HepG2 (cell line): ENCODE results near the gene RHOD. TPM values are rescaled to one million over a fixed set of nuclear protein-coding genes. Genes with fewer than 3 reads are reported as not detected.

Experiments
- ERF ChIP-seq: IDR thresholded peaks from 2 replicates; pipeline ENCODE4 v1.6.1; 2018; ENCODE audit warnings: missing biosample characterization, missing genetic modification reagents
- FOXA1 ChIP-seq, 2 experiments: fragments of 450-650 bp in 1 of 2; sonication (generic) in 1 of 2; formaldehyde crosslinking in 1 of 2; IDR thresholded peaks; 2 replicates each; pipeline versions ENCODE4 v1.4.0 to v1.6.1; 2016 to 2020; ENCODE audit warnings: missing genetic modification reagents in 1 of 2
- KDM6A ChIP-seq: IDR thresholded peaks from 2 replicates; pipeline ENCODE4 v1.6.1; 2016; ENCODE audit warnings: low read depth
- PLRG1 ChIP-seq: fragments of 450-650 bp; conservative IDR thresholded peaks from 2 replicates; pipeline ENCODE4 v1.6.1; 2016
- PRPF4 ChIP-seq: fragments of 200-400 bp; formaldehyde crosslinking; IDR thresholded peaks from 2 replicates; pipeline ENCODE4 v1.6.1; 2016; ENCODE audit warnings: low read length, low read depth; ENCODE audit not compliant: poor library complexity, severe bottlenecking
- RBM39 ChIP-seq: fragments of 200-400 bp; formaldehyde crosslinking; IDR thresholded peaks from one replicate; pipeline ENCODE4 v1.6.1; 2018; ENCODE audit warnings: antibody characterized with exemption, mild to moderate bottlenecking, low read depth, low read length; ENCODE audit not compliant: poor library complexity, severe bottlenecking
- SAFB2 ChIP-seq: sonication (generic); formaldehyde crosslinking; IDR thresholded peaks from 2 replicates; pipeline ENCODE4 v1.5.1; 2020; ENCODE audit warnings: missing genetic modification reagents, low read depth, mild to moderate bottlenecking, borderline replicate concordance
- ZFY ChIP-seq: sonication (generic); formaldehyde crosslinking; IDR thresholded peaks from 2 replicates; pipeline ENCODE4 v1.4.0; 2020; ENCODE audit warnings: missing genetic modification reagents
- ZNF232 ChIP-seq: sonication (generic); formaldehyde crosslinking; IDR thresholded peaks from 2 replicates; pipeline ENCODE4 v1.4.0; 2020; ENCODE audit warnings: missing genetic modification reagents, borderline replicate concordance
- ZNF263 ChIP-seq: sonication (generic); formaldehyde crosslinking; IDR thresholded peaks from 2 replicates; pipeline ENCODE4 v1.4.0; 2020; ENCODE audit warnings: missing genetic modification reagents
- ZNF468 ChIP-seq: sonication (generic); formaldehyde crosslinking; IDR thresholded peaks from 2 replicates; pipeline ENCODE4 v1.8.0; 2022; ENCODE audit warnings: mild to moderate bottlenecking, moderate library complexity, missing genetic modification reagents
- ZNF670 ChIP-seq: sonication (generic); formaldehyde crosslinking; IDR thresholded peaks from 2 replicates; pipeline ENCODE4 v1.8.0; 2022; ENCODE audit warnings: mild to moderate bottlenecking, missing genetic modification reagents, borderline replicate concordance
- ZNF768 ChIP-seq: sonication (generic); formaldehyde crosslinking; IDR thresholded peaks from 2 replicates; pipeline ENCODE4 v1.4.0; 2020; ENCODE audit warnings: missing genetic modification reagents
- ZNF83 ChIP-seq: sonication (generic); formaldehyde crosslinking; IDR thresholded peaks from 2 replicates; pipeline ENCODE4 v1.4.0; 2020; ENCODE audit warnings: missing genetic modification reagents, mild to moderate bottlenecking, borderline replicate concordance
- polyA plus RNA-seq, 8 experiments: library from polyadenylated mRNA; depleted of rRNA in 3 of 8; stranded (reverse) in 7 of 8; unstranded in 1 of 8; fragments of >200 nt; fragmentation: Illumina TruSeq in 4 of 8; extraction: Trizol in 4 of 8; gene quantifications; 2 replicates each; pipeline versions ENCODE4 v1.2.1 to v1.2.3, GENCODE V29; 2011 to 2016; ENCODE audit warnings: low read depth in 4 of 8, missing spikeins in 1 of 8, mixed read lengths in 1 of 8; ENCODE audit not compliant: insufficient read depth in 1 of 8
- total RNA-seq, 5 experiments: library from RNA; depleted of rRNA; stranded (reverse); fragments of >200 nt; fragmentation: Illumina TruSeq; extraction: Trizol; gene quantifications; 2 replicates each; pipeline ENCODE4 v1.2.3, GENCODE V29; 2016; ENCODE audit warnings: low read depth in 1 of 5
- TF ChIP-seq, protein P1 (sequence below): sonication (generic); formaldehyde crosslinking; IDR thresholded peaks from 2 replicates; pipeline ENCODE4 v1.5.0; 2020; ENCODE audit warnings: missing genetic modification reagents
- TF ChIP-seq, protein P2 (sequence below): sonication (generic); formaldehyde crosslinking; IDR thresholded peaks from 2 replicates; pipeline ENCODE4 v1.4.0; 2020; ENCODE audit warnings: missing genetic modification reagents, borderline replicate concordance
- TF ChIP-seq, protein P3 (sequence below): sonication (generic); formaldehyde crosslinking; IDR thresholded peaks from 2 replicates; pipeline ENCODE4 v1.4.0; 2020; ENCODE audit warnings: missing genetic modification reagents
- TF ChIP-seq, protein P4 (sequence below): IDR thresholded peaks from 2 replicates; pipeline ENCODE4 v1.6.1; 2016
- TF ChIP-seq, protein P5 (sequence below): sonication (generic); formaldehyde crosslinking; IDR thresholded peaks from 2 replicates; pipeline ENCODE4 v1.5.1; 2020; ENCODE audit warnings: mild to moderate bottlenecking, missing genetic modification reagents, borderline replicate concordance

RHOD gene
- total and polyA plus RNA-seq, 2 of the 13 experiments (the other 11 are each of a cell fraction or from before 2014, with no cell fraction given): 0.27 to 0.98 TPM

DNA sequence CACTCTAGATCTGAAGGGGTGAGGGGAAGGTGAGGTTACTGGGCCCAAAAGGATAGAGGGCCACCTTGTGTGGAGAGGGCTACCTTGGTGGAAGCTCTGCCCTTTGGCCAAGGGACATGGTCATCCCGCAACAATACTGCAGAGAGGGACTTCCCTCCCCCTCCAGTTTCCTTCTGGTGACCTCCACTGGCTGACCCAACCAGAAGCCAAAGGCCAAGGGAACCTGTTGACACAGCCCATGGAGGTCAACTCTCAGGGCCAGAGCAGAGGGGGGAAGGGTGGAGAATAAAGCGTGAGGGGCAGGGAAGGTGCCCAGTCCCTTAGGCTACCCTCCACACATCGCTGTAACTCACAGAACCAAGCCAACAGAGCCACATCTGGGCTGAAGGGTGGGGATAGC is 15.0 kb upstream of the RHOD start (continued):
- TF ChIP-seq, protein P1, sequence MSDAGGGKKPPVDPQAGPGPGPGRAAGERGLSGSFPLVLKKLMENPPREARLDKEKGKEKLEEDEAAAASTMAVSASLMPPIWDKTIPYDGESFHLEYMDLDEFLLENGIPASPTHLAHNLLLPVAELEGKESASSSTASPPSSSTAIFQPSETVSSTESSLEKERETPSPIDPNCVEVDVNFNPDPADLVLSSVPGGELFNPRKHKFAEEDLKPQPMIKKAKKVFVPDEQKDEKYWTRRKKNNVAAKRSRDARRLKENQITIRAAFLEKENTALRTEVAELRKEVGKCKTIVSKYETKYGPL (CRISPR knock-in tag): no peak
- TF ChIP-seq ZNF670 (CRISPR knock-in tag): no peak
- TF ChIP-seq RBM39: no peak
- no peak for TF ChIP-seq ZNF232
- no peak for TF ChIP-seq ZNF468 (CRISPR knock-in tag)
- TF ChIP-seq SAFB2 (CRISPR knock-in tag): no peak
- no peak for TF ChIP-seq ZNF263 (CRISPR knock-in tag)
- TF ChIP-seq ZNF83 (CRISPR knock-in tag): no peak
- peak; percentile 61; the same call in 1 of the 2 replicates for TF ChIP-seq ERF
- TF ChIP-seq, protein P2, sequence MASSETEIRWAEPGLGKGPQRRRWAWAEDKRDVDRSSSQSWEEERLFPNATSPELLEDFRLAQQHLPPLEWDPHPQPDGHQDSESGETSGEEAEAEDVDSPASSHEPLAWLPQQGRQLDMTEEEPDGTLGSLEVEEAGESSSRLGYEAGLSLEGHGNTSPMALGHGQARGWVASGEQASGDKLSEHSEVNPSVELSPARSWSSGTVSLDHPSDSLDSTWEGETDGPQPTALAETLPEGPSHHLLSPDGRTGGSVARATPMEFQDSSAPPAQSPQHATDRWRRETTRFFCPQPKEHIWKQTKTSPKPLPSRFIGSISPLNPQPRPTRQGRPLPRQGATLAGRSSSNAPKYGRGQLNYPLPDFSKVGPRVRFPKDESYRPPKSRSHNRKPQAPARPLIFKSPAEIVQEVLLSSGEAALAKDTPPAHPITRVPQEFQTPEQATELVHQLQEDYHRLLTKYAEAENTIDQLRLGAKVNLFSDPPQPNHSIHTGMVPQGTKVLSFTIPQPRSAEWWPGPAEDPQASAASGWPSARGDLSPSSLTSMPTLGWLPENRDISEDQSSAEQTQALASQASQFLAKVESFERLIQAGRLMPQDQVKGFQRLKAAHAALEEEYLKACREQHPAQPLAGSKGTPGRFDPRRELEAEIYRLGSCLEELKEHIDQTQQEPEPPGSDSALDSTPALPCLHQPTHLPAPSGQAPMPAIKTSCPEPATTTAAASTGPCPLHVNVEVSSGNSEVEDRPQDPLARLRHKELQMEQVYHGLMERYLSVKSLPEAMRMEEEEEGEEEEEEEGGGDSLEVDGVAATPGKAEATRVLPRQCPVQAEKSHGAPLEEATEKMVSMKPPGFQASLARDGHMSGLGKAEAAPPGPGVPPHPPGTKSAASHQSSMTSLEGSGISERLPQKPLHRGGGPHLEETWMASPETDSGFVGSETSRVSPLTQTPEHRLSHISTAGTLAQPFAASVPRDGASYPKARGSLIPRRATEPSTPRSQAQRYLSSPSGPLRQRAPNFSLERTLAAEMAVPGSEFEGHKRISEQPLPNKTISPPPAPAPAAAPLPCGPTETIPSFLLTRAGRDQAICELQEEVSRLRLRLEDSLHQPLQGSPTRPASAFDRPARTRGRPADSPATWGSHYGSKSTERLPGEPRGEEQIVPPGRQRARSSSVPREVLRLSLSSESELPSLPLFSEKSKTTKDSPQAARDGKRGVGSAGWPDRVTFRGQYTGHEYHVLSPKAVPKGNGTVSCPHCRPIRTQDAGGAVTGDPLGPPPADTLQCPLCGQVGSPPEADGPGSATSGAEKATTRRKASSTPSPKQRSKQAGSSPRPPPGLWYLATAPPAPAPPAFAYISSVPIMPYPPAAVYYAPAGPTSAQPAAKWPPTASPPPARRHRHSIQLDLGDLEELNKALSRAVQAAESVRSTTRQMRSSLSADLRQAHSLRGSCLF (CRISPR knock-in tag): no peak
- no peak for TF ChIP-seq PLRG1
- no peak for TF ChIP-seq ZNF768
- TF ChIP-seq, protein P3, sequence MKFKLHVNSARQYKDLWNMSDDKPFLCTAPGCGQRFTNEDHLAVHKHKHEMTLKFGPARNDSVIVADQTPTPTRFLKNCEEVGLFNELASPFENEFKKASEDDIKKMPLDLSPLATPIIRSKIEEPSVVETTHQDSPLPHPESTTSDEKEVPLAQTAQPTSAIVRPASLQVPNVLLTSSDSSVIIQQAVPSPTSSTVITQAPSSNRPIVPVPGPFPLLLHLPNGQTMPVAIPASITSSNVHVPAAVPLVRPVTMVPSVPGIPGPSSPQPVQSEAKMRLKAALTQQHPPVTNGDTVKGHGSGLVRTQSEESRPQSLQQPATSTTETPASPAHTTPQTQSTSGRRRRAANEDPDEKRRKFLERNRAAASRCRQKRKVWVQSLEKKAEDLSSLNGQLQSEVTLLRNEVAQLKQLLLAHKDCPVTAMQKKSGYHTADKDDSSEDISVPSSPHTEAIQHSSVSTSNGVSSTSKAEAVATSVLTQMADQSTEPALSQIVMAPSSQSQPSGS (CRISPR knock-in tag): no peak
- TF ChIP-seq FOXA1 (IDR thresholded peaks at IDR 0.05): 0 out of 2 replicates have a peak, but pooled peaks have one; percentile 26
- peak; percentile 84 for TF ChIP-seq FOXA1 (CRISPR knock-in tag; IDR thresholded peaks at IDR 0.05)
- TF ChIP-seq ZFY (CRISPR knock-in tag): no peak
- TF ChIP-seq, protein P4, sequence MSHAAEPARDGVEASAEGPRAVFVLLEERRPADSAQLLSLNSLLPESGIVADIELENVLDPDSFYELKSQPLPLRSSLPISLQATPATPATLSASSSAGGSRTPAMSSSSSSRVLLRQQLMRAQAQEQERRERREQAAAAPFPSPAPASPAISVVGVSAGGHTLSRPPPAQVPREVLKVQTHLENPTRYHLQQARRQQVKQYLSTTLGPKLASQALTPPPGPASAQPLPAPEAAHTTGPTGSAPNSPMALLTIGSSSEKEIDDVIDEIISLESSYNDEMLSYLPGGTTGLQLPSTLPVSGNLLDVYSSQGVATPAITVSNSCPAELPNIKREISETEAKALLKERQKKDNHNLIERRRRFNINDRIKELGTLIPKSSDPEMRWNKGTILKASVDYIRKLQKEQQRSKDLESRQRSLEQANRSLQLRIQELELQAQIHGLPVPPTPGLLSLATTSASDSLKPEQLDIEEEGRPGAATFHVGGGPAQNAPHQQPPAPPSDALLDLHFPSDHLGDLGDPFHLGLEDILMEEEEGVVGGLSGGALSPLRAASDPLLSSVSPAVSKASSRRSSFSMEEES (CRISPR knock-in tag): no peak
- TF ChIP-seq KDM6A (CRISPR knock-in tag): peak; percentile 72; the same call in 1 of the 2 replicates
- TF ChIP-seq, protein P5, sequence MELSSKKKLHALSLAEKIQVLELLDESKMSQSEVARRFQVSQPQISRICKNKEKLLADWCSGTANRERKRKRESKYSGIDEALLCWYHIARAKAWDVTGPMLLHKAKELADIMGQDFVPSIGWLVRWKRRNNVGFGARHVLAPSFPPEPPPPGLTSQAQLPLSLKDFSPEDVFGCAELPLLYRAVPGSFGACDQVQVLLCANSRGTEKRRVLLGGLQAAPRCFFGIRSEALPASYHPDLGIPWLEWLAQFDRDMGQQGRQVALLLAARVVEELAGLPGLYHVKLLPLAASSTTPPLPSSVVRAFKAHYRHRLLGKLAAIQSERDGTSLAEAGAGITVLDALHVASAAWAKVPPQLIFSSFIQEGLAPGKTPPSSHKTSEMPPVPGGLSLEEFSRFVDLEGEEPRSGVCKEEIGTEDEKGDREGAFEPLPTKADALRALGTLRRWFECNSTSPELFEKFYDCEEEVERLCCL (CRISPR knock-in tag): no peak
- TF ChIP-seq PRPF4: no peak
